Astrocyte (in vitro differentiated cells and primary cell): ENCODE results near the gene MTHFD1.

ENCODE experiments used
- CTCF ChIP-seq: IDR thresholded peaks from 2 replicates; pipeline ENCODE4 v1.5.1; 2011; ENCODE audit warnings: low read depth, mild to moderate bottlenecking, inconsistent platforms, low read length, moderate library complexity; ENCODE audit not compliant: insufficient read depth
- EZH2 ChIP-seq: IDR thresholded peaks from 2 replicates; pipeline ENCODE4 v1.6.1; 2012; ENCODE audit warnings: mild to moderate bottlenecking, low read length, inconsistent platforms; ENCODE audit not compliant: insufficient read depth

GRCh38 chr14:64391986-64392385, 3.8 kb downstream of the MTHFD1 start:
- TF ChIP-seq EZH2 (no peak), CTCF (no peak)
